ENCODE results near the gene HOXC4. TPM values are rescaled to one million over a fixed set of nuclear protein-coding genes. Genes with fewer than 3 reads are reported as not detected.
A peak's percentile ranks its signal among the peaks of the same experiment; 100 is the strongest.

Gene HOXC4
- total and polyA plus RNA-seq, 2 of the 4 experiments (the other 2 are of a cell fraction): under 0.01 to 0.26 TPM

DNA sequence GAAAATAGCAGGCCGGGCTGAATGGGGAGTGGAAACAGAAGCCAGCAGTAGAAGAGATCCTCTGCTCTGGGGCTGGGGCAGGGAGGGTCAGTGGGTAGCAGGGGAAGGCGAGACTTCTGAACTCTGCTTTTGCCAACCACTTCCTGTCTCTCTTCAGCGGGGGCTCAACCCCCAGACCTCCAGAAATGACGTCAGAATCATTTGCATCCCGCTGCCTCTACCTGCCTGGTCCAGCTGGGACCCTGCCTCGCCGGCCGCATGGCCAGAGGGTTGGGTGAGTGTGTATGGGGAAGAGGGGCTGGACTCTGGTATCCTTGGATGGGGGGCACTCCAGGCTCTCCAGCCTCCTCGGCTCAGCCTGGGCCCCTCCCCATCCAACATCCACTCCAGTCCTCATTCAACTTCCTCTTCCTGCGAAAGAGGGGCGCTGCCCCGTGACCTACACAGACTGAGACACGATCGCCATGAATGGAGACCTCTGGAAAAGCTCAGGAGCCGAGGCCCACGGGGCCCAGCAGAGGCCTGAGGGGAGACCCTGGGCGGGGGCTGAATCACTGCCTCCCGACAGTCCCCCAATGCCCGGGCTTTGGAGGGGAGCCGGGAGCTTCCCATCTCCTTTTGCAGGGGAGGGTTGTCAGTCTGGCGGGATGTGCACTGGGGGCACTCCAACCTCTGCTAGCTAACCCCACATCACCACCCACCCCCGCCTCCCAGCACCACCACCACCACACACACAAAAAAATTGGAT, 458 bp upstream of the HOXC4 start:
- Histone ChIP-seq H3K9ac (ENCODE audit: low read depth, low read length) (no peak overlapping the region), H3K4me1 (ENCODE audit: control insufficient read depth, insufficient read depth, low read length) (no peaks in the 10 kb centered on the region), H2AFZ (replicated peaks; ENCODE audit: low read length, poor library complexity) (peak overlapping the region; percentile 40), H3K79me1 (ENCODE audit: low read depth in 1 of 2, low read length in 2 of 2) (no peaks in the 10 kb centered on the region), H2BK20ac (ENCODE audit: low read depth, low read length) (no peak overlapping the region), H3K36me3 (ENCODE audit: control insufficient read depth, insufficient read depth, low read length) (no peaks in the 10 kb centered on the region), H3K23ac (ENCODE audit: low read depth, low read length) (no peak overlapping the region), H2AK5ac (ENCODE audit: low read depth, low read length) (no peak overlapping the region), H4K20me1 (ENCODE audit: insufficient read depth, low read length) (no peaks in the 10 kb centered on the region), H2BK5ac (ENCODE audit: low read depth, low read length, poor library complexity, severe bottlenecking) (no peak overlapping the region), H3K56ac (ENCODE audit: extremely low read depth, insufficient read depth, low read length) (no peak overlapping the region), H2BK15ac (ENCODE audit: low read depth, low read length) (no peak overlapping the region), H3K4me3 (ENCODE audit: insufficient read depth, low read depth, low read length) (peak overlapping the region; percentile 15; the same call in 1 of the 2 replicates), H3K9me1 (ENCODE audit: insufficient read depth, low read length) (no peaks in the 10 kb centered on the region), H3K14ac (replicated peaks; ENCODE audit: low read depth, low read length) (no peak overlapping the region), H3K4ac (ENCODE audit: low read depth, low read length) (no peak overlapping the region), H4K8ac (ENCODE audit: low read depth in 2 of 2, low read length in 2 of 2) (no peak overlapping the region), H3K27ac (ENCODE audit: insufficient read depth, low read length) (no peak overlapping the region), H4K5ac (ENCODE audit: low read depth, low read length) (no peak overlapping the region), H4K91ac (ENCODE audit: insufficient read depth, low read depth, low read length) (no peak overlapping the region), H2BK120ac (ENCODE audit: low read depth, low read length) (no peak overlapping the region), H3K27me3 (ENCODE audit: control insufficient read depth, insufficient read depth, low read length) (peaks cover 75% of the 10 kb centered on the region), H3K4me2 (ENCODE audit: low read depth, low read length) (no peak overlapping the region), H2AK9ac (replicated peaks; ENCODE audit: low read depth, low read length, poor library complexity) (no peak overlapping the region), H3K9me3 (ENCODE audit: control insufficient read depth, insufficient read depth, low read length) (no peaks in the 10 kb centered on the region), H3K18ac (ENCODE audit: low read depth, low read length) (no peak overlapping the region)
- ChIA-PET POLR2A (ENCODE audit: unreplicated experiment) (interaction anchor here (1.0 kb wide), 1 partner anchor 121 kb away, joined by 3 read pairs; no protein-coding TSS in a partner anchor), CTCF (no interaction called here)
- in situ Hi-C loops (cut with MboI; ENCODE audit: low sequenced_read_pairs) (no loop called here), intact Hi-C loops (cut with micrococcal nuclease) (no loop called here), dilution Hi-C loops (cut with HindIII; ENCODE audit: low sequenced_read_pairs, unreplicated experiment) (no loop called here)
- DNase-seq: no peak
- WGBS, 2 experiments (ENCODE audit: extremely low coverage in 2 of 2, insufficient read length in 1 of 2): 40% methylated on average over 1 of the region's 22 CpGs; no CpG with 5 or more reads in 1 of the 2 experiments
- ATAC-seq (ENCODE audit: low read depth): no peak
- TF ChIP-seq CTCF (conservative IDR thresholded peaks at IDR 0.05; ENCODE audit: low read depth, low read length) (no peak), BHLHE40 (IDR thresholded peaks at IDR 0.05; ENCODE audit: low read depth, low read length) (no peak), CEBPB (IDR thresholded peaks at IDR 0.05; ENCODE audit: low read depth, low read length) (no peak), NFE2L2 (IDR thresholded peaks at IDR 0.05; ENCODE audit: low read depth, low read length) (no peak), SMC3 (IDR thresholded peaks at IDR 0.05; ENCODE audit: low read depth, low read length) (no peak), FOS (IDR thresholded peaks at IDR 0.05; ENCODE audit: low read depth, low read length) (no peak), POLR2A (IDR thresholded peaks at IDR 0.05; ENCODE audit: low read depth, low read length) (no peak), RFX5 (IDR thresholded peaks at IDR 0.05; ENCODE audit: low read depth, low read length) (no peak), MXI1 (IDR thresholded peaks at IDR 0.05; ENCODE audit: borderline replicate concordance, low read depth, low read length) (no peak), CHD1 (IDR thresholded peaks at IDR 0.05; ENCODE audit: low read depth, low read length) (no peak), MAZ (IDR thresholded peaks at IDR 0.05; ENCODE audit: borderline replicate concordance, low read depth, low read length) (no peak), RCOR1 (IDR thresholded peaks at IDR 0.05; ENCODE audit: insufficient replicate concordance, low read length) (no peak), USF2 (IDR thresholded peaks at IDR 0.05; ENCODE audit: low read depth, low read length) (no peak), MAFK (IDR thresholded peaks at IDR 0.05; ENCODE audit: low read depth, low read length) (no peak), RAD21 (IDR thresholded peaks at IDR 0.05; ENCODE audit: low read length) (no peak)
- TF ChIP-seq, protein P1, sequence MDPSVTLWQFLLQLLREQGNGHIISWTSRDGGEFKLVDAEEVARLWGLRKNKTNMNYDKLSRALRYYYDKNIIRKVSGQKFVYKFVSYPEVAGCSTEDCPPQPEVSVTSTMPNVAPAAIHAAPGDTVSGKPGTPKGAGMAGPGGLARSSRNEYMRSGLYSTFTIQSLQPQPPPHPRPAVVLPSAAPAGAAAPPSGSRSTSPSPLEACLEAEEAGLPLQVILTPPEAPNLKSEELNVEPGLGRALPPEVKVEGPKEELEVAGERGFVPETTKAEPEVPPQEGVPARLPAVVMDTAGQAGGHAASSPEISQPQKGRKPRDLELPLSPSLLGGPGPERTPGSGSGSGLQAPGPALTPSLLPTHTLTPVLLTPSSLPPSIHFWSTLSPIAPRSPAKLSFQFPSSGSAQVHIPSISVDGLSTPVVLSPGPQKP (IDR thresholded peaks at IDR 0.05; ENCODE audit: borderline replicate concordance, low read depth, low read length): no peak
- BruUV-seq (replicated peaks): no TSS peak
